Astrocyte (in vitro differentiated cells and primary cell): ENCODE results near the gene SDSL. TPM values are rescaled to one million over a fixed set of nuclear protein-coding genes. Genes with fewer than 3 reads are reported as not detected.
A peak's percentile ranks its signal among the peaks of the same experiment; 100 is the strongest.

Source experiments
- DNase-seq: peaks from one replicate; pipeline ENCODE4 v3.0.0-alpha.2; 2010; ENCODE audit warnings: low read depth
- FAIRE-seq: peaks from 2 replicates; lab custom pipeline; 2011; peaks lifted over from hg19 to GRCh38; lab: Jason Lieb, UNC
- H2AFZ ChIP-seq: 2 replicates; pipeline ENCODE4 v1.6.0; 2012; ENCODE audit warnings: low read depth, low read length, inconsistent platforms
- H3K27ac ChIP-seq: 2 replicates; pipeline ENCODE4 v1.5.1; 2011; ENCODE audit warnings: low read depth, low read length, inconsistent platforms
- H3K27me3 ChIP-seq: 2 replicates; pipeline ENCODE4 v1.6.0; 2011; ENCODE audit warnings: low read length, inconsistent platforms; ENCODE audit not compliant: insufficient read depth
- H3K36me3 ChIP-seq: 2 replicates; pipeline ENCODE4 v1.5.1; 2011; ENCODE audit warnings: low read length, inconsistent platforms; ENCODE audit not compliant: insufficient read depth
- H3K4me1 ChIP-seq: 2 replicates; pipeline ENCODE4 v1.5.1; 2011; ENCODE audit warnings: low read length, inconsistent platforms; ENCODE audit not compliant: insufficient read depth
- H3K4me2 ChIP-seq: 2 replicates; pipeline ENCODE4 v1.6.0; 2012; ENCODE audit warnings: low read length, inconsistent platforms
- H3K4me3 ChIP-seq: 2 replicates; pipeline ENCODE4 v1.5.1; 2011; ENCODE audit warnings: low read depth, mild to moderate bottlenecking, low read length, inconsistent platforms; ENCODE audit not compliant: insufficient read depth
- H3K79me2 ChIP-seq: 2 replicates; pipeline ENCODE4 v1.6.0; 2012; ENCODE audit warnings: mild to moderate bottlenecking, low read length, inconsistent platforms; ENCODE audit not compliant: insufficient read depth
- H3K9ac ChIP-seq: 2 replicates; pipeline ENCODE4 v1.6.0; 2012; ENCODE audit warnings: mild to moderate bottlenecking, low read length, inconsistent platforms
- H3K9me3 ChIP-seq: 2 replicates; pipeline ENCODE4 v1.5.1; 2012; ENCODE audit warnings: low read depth, mild to moderate bottlenecking, low read length, inconsistent platforms; ENCODE audit not compliant: insufficient read depth
- H4K20me1 ChIP-seq: 2 replicates; pipeline ENCODE4 v1.6.0; 2012; ENCODE audit warnings: low read length, inconsistent platforms; ENCODE audit not compliant: insufficient read depth
- H3K27ac Mint-ChIP-seq: one replicate; pipeline ENCODE4 v1.8.0; 2021; ENCODE audit warnings: mild to moderate bottlenecking, mixed read lengths; ENCODE audit not compliant: unreplicated experiment
- H3K27me3 Mint-ChIP-seq: one replicate; pipeline ENCODE4 v1.8.0; 2021; ENCODE audit warnings: low read depth, mixed read lengths; ENCODE audit not compliant: unreplicated experiment
- H3K36me3 Mint-ChIP-seq: one replicate; pipeline ENCODE4 v1.8.0; 2021; ENCODE audit warnings: low read depth, mixed read lengths; ENCODE audit not compliant: unreplicated experiment
- H3K4me1 Mint-ChIP-seq: one replicate; pipeline ENCODE4 v1.8.0; 2021; ENCODE audit warnings: low read depth, mixed read lengths; ENCODE audit not compliant: unreplicated experiment
- H3K4me3 Mint-ChIP-seq: one replicate; pipeline ENCODE4 v1.8.0; 2021; ENCODE audit warnings: mild to moderate bottlenecking, moderate library complexity, mixed read lengths; ENCODE audit not compliant: unreplicated experiment
- H3K9me3 Mint-ChIP-seq: one replicate; pipeline ENCODE4 v1.8.0; 2021; ENCODE audit warnings: mild to moderate bottlenecking, mixed read lengths; ENCODE audit not compliant: unreplicated experiment
- CTCF ChIP-seq: IDR thresholded peaks from 2 replicates; pipeline ENCODE4 v1.5.1; 2011; ENCODE audit warnings: low read depth, mild to moderate bottlenecking, inconsistent platforms, low read length, moderate library complexity; ENCODE audit not compliant: insufficient read depth
- EZH2 ChIP-seq: IDR thresholded peaks from 2 replicates; pipeline ENCODE4 v1.6.1; 2012; ENCODE audit warnings: mild to moderate bottlenecking, low read length, inconsistent platforms; ENCODE audit not compliant: insufficient read depth
- total RNA-seq: library from RNA; stranded (reverse); gene quantifications from 2 replicates; pipeline ENCODE4 v1.2.1, GENCODE V29; 2021

Gene SDSL
- total RNA-seq, 1 donor from 2014 or later: 9.5 TPM

GRCh38 chr12:113476176-113476986 is 54.2 kb downstream of the SDSL start:
- peaks cover 23% of the 10 kb centered on the region for H3K9me3 Mint-ChIP-seq
- H3K27ac Mint-ChIP-seq: no peak overlapping the region
- FAIRE-seq (no peak), DNase-seq (no peak)
- no peak overlapping the region for H3K4me3 Mint-ChIP-seq
- no peak overlapping the region for H3K4me3 ChIP-seq
- no peak overlapping the region for H3K4me2 ChIP-seq
- no peak overlapping the region for H2AFZ ChIP-seq
- peaks cover 77% of the 10 kb centered on the region for H3K27me3 ChIP-seq
- H3K79me2 ChIP-seq: no peaks in the 10 kb centered on the region
- H3K27ac ChIP-seq: no peak overlapping the region
- peaks cover 4% of the 10 kb centered on the region for H3K36me3 Mint-ChIP-seq
- H3K4me1 Mint-ChIP-seq: peaks cover 5% of the 10 kb centered on the region
- H3K4me1 ChIP-seq: no peaks in the 10 kb centered on the region
- peaks cover 8% of the 10 kb centered on the region for H4K20me1 ChIP-seq
- H3K27me3 Mint-ChIP-seq: peaks cover 86% of the 10 kb centered on the region
- H3K9me3 ChIP-seq: no peaks in the 10 kb centered on the region
- H3K9ac ChIP-seq: no peak overlapping the region
- no peaks in the 10 kb centered on the region for H3K36me3 ChIP-seq
- peak; percentile 94 for TF ChIP-seq EZH2
- no peak for TF ChIP-seq CTCF

- Histone ChIP-seq H2AFZ (no peak overlapping the region), H3K4me1 (no peaks in the 10 kb centered on the region), H4K20me1 (peaks cover 8% of the 10 kb centered on the region), H3K4me3 (no peak overlapping the region), H3K79me2 (no peaks in the 10 kb centered on the region), H3K4me2 (no peak overlapping the region), H3K36me3 (no peaks in the 10 kb centered on the region), H3K9ac (no peak overlapping the region), H3K27ac (no peak overlapping the region), H3K27me3 (peaks cover 70% of the 10 kb centered on the region), H3K9me3 (no peaks in the 10 kb centered on the region)
- DNase-seq: no peak
- no peak for FAIRE-seq
- H3K27ac Mint-ChIP-seq: no peak overlapping the region
- no peak overlapping the region for H3K4me3 Mint-ChIP-seq
- peaks cover 4% of the 10 kb centered on the region for H3K36me3 Mint-ChIP-seq
- H3K4me1 Mint-ChIP-seq: peaks cover 5% of the 10 kb centered on the region
- peaks cover 87% of the 10 kb centered on the region for H3K27me3 Mint-ChIP-seq
- H3K9me3 Mint-ChIP-seq: peaks cover 23% of the 10 kb centered on the region
- peak; percentile 23 for TF ChIP-seq EZH2
- TF ChIP-seq CTCF: no peak
Observed at GRCh38 chr12:113477171-113477841, 55.1 kb downstream of the SDSL start.

- Mint-ChIP-seq H3K9me3 (peaks cover 22% of the 10 kb centered on the region), H3K36me3 (peaks cover 4% of the 10 kb centered on the region), H3K4me3 (no peak overlapping the region), H3K27me3 (peaks cover 88% of the 10 kb centered on the region), H3K4me1 (peaks cover 5% of the 10 kb centered on the region), H3K27ac (no peak overlapping the region)
- H3K79me2 ChIP-seq: no peaks in the 10 kb centered on the region
- TF ChIP-seq EZH2 (no peak), CTCF (no peak)
- no peak overlapping the region for H2AFZ ChIP-seq
- DNase-seq (no peak), FAIRE-seq (no peak)
- H3K4me1 ChIP-seq: no peaks in the 10 kb centered on the region
- H3K27me3 ChIP-seq: peaks cover 70% of the 10 kb centered on the region
- H3K4me2 ChIP-seq: no peak overlapping the region
- H3K36me3 ChIP-seq: no peaks in the 10 kb centered on the region
- no peaks in the 10 kb centered on the region for H3K9me3 ChIP-seq
- no peak overlapping the region for H3K9ac ChIP-seq
- no peak overlapping the region for H3K27ac ChIP-seq
- peaks cover 8% of the 10 kb centered on the region for H4K20me1 ChIP-seq
- no peak overlapping the region for H3K4me3 ChIP-seq
Observed at GRCh38 chr12:113477842-113478215, 55.6 kb downstream of the SDSL start.
